HG02970 (cell line): ENCODE data around the gene TMEM132A.

ENCODE experiments used
- ATAC-seq: cut with Tn5 transposase; IDR thresholded peaks from one replicate; pipeline ENCODE4 v1.9.1; 2021; ENCODE audit warnings: mild to moderate bottlenecking, moderate library complexity, moderate number of reproducible peaks; ENCODE audit not compliant: unreplicated experiment, low FRiP score

TMEM132A gene

DNA sequence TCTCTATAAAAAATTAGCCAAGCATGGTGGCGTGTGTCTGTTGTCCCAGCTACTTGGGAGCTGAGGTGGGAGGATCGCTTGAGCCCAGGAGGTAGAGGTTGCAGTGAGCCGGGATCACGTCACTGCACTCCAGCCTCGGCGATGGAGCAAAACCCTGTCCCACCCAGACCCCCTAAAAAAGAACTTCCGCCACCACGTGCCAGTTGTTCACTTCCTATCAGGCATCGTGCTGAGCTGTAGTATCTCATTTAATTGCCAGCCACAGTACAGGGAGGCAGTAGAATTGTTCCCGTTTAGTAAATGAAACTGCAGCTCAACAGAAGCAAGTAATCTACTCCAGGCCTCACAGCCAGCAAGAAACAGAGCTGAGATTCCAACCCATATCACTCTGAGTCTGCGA lies 3.0 kb upstream of the TMEM132A start:
- no peak for ATAC-seq

- ATAC-seq = no peak
These were observed 2.4 kb upstream of the TMEM132A start for GRCh38 chr11:60921777-60922335.

- ATAC-seq = no peak
These were observed 1.4 kb upstream of the TMEM132A start for GRCh38 chr11:60922906-60923305.

GRCh38 chr11:60923326-60923725 lies 934 bp upstream of the TMEM132A start:
- ATAC-seq = no peak

DNA sequence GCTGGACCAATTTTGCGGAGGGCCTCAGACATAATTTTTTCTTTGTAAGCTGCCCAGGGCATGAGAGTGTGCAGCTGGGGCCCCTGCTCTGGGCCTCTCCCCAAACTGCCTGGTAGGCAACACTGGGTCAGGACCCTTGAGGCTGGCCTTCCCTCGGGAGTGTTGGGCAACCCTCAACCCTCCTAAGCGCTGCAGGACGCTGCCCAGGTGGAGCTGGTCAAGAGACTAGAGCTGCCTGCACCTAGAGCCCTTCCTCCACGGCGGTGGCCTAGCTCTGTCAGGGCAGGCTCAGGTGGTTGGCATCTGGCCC lies 505 bp upstream of the TMEM132A start:
- ATAC-seq = no peak

- no peak for ATAC-seq
These were observed 920 bp downstream of the TMEM132A start for GRCh38 chr11:60924906-60925853.

DNA sequence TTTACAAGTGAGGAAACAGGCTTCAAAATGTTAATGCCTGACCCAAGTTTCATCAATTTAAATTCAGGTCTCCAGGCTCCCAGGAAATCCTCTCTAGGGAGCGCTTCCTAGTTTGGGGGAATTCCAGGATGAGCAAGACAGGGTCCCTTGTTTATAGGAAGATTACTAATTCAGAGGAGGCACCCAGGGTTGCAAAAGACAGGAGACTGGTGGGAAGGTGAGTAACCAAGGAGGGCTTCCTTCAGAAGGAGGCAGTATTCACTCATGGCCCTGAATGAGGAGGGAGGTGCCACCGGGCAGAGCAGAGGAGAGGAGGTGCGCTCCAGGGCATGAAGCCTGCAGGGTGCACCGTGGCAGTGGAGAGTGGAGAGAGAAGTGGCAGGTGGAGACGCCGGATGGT lies 1.6 kb downstream of the TMEM132A start:
- no peak for ATAC-seq

DNA sequence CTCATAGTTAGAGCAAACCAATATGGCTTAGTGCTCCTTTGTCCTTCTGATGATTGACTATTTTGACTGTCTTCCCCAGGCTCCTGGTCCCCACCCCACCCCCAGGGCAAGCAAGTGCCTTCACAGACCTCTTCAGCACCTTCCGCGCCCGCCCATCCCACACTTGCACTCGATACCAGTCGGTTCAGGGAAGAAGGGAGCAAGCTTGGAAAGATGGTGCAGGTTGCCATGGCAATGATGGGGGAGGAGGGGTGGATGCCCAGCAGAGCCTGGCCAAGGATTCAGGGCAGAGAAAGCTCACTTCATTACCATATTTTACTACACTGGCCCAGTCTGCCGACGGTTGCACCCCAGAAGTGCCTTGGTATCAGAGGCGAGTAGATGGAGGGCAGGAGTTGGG lies 2.2 kb downstream of the TMEM132A start:
- ATAC-seq = no peak

GRCh38 chr11:60927061-60927592 lies 2.9 kb downstream of the TMEM132A start:
- no peak for ATAC-seq

GRCh38 chr11:60927600-60927999 lies 3.3 kb downstream of the TMEM132A start:
- no peak for ATAC-seq

- ATAC-seq = no peak
These were observed 4.3 kb downstream of the TMEM132A start for GRCh38 chr11:60928563-60929001.

DNA sequence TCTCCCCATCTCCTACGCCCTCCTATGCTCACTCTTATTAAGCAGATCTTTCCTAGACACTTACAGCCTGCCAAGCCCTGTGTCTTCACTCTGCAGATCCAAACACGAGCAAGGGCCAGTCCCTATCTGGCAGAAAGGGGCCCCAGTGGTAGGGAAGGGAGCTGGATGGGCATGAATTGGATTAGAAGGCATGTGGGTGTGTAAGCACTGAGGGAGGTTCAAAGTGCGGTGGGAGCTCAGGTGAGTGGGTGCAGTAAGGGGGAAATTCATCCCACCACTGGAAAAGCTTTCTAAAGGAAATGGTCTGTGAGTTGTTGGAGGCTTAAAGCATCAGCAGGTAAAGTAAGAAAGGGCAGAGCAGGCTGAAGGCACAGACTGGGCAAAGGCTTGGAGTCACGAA lies 5.5 kb downstream of the TMEM132A start:
- ATAC-seq = no peak

DNA sequence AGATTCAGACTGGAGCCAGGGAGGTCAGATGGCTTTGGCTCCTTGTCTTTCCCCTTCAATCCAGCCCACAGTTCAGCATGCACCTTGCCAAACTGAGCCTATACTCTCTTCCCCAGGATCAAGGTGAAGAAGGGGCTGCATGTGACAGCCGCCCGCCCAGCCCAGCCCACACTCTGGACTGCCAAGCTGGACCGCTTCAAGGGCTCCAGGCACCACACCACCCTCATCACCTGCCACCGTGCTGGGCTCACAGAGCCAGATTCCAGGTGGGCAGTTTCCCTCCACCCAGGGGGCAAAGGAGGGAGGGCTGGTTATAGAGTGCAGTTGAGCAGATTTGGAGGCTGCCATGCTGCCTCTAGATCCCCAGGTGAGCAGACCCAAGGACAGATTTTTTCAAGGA lies 6.1 kb downstream of the TMEM132A start:
- no peak for ATAC-seq

GRCh38 chr11:60931917-60932316 lies 7.7 kb downstream of the TMEM132A start:
- ATAC-seq = no peak

DNA sequence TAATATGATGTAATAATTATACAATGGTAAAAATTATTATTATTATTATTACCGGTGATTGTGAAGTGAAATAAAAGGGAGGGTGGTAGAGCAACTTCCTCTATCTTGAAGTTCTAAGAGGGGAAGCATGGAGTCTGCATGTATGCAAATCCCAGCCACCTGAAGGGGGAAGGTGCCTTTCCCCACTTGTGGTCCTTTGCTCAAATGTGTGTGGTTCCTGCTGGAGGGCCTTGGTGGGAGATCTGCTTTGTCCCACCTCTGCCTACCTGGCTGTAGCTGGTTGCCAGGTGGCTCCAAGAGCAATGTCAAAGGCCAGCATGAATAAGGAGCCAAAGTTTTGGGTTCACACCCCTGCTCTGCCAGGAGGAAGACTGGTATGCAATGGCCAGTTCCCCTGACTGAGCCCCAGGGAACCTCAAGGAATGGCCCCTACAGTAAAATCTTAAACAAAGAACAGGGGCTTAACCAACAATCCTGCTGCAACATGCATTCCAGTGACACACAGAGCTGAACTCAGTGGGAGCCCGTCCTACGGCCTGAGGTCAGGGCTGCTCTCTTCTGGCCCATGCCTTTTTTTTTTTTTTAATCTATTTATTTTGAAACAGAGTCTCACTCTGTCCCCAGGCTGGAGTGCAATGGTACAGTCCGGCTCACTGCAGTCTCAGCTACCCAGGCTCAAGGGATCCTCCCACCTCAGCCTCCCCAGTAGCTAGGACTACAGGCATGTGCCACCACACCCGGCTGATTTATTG lies 8.5 kb downstream of the TMEM132A start:
- no peak for ATAC-seq

GRCh38 chr11:60933416-60934123 lies 9.3 kb downstream of the TMEM132A start:
- no peak for ATAC-seq

GRCh38 chr11:60934124-60934789 lies 10.0 kb downstream of the TMEM132A start:
- no peak for ATAC-seq

DNA sequence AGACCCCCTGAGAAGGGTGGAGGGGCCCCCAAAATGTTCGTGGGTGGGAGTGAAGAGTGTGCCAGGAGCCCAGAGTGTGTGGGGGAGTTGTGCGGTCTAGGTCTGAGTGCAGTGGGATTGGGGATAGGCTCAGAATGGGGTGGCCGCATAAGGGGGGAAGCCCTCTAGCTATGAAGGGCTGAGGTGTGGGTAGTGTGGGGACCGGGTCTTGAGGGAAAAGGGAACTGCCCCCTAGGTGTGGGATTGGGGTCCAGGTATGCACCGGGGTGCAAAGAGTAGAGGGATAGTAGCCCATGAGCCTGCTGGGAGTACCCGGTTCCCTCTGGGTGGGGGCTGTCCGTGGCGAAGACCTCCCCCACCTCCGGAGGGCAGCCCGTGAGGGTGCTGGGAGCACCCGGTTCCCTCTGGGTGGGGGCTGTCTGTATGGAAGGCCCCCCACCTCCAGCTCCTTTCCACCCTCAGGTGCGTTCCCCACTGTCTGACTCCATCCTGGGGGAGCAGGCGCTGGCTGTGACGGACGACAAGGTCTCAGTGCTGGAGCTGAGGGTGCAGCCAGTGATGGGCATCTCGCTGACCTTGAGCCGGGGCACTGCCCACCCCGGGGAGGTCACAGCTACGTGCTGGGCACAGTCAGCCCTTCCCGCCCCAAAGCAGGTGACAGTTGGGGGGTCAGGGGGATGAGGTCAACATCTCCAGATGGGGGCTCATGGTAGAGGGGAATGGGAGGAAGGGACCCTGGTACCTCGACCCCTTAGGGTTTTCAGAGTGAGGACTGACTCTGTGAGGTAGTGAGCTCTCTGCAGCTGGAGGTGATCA lies 10.7 kb downstream of the TMEM132A start:
- ATAC-seq = no peak
